Measurements from ENCODE around the gene AWAT1. TPM values are rescaled to one million over a fixed set of nuclear protein-coding genes. Genes with fewer than 3 reads are reported as not detected.

The AWAT1 gene
- total RNA-seq, 1 donor from 2014 or later = not detected

DNA sequence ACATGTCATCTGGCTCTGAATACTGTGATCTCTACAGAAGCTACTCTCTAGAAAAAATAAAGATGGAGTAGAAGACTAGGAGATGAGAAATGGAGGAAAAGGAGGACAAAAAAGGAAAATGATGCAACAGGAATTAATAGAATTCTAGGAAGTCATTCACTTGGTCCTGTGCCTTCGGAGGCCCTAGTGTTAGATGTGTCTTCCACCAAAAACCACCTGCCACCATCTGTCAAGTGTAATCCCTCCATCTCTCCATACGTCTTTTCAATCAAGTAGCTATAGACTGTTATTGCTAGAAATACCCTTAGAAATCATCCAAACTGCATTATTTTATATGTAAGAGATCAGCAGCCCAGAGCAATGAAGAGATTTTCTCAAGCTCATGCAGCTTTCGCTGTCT, 44.6 kb downstream of the AWAT1 start:
- TF ChIP-seq EZH2 (IDR thresholded peaks at IDR 0.05; ENCODE audit: insufficient read depth, low read length) (no peak), CTCF (IDR thresholded peaks at IDR 0.05; ENCODE audit: insufficient read depth, low read depth, low read length) (no peak)
- no peak overlapping the region for H2AFZ ChIP-seq (ENCODE audit: low read depth, low read length)
- FAIRE-seq (no peak), DNase-seq (ENCODE audit: low read depth) (no peak)
- Mint-ChIP-seq H3K27me3 (ENCODE audit: low read depth, unreplicated experiment) (no peaks in the 10 kb centered on the region), H3K9me3 (ENCODE audit: unreplicated experiment) (no peaks in the 10 kb centered on the region), H3K36me3 (ENCODE audit: low read depth, unreplicated experiment) (peaks cover 3% of the 10 kb centered on the region), H3K4me1 (ENCODE audit: low read depth, unreplicated experiment) (no peaks in the 10 kb centered on the region), H3K27ac (ENCODE audit: unreplicated experiment) (no peak overlapping the region), H3K4me3 (ENCODE audit: unreplicated experiment) (no peak overlapping the region)
- H3K9ac ChIP-seq (ENCODE audit: low read length) = no peak overlapping the region
- no peak overlapping the region for H3K27ac ChIP-seq (ENCODE audit: low read depth, low read length)
- H4K20me1 ChIP-seq (ENCODE audit: insufficient read depth, low read length) = no peaks in the 10 kb centered on the region
- H3K36me3 ChIP-seq (ENCODE audit: insufficient read depth, low read length) = no peaks in the 10 kb centered on the region
- H3K4me3 ChIP-seq (ENCODE audit: insufficient read depth, low read depth, low read length) = no peak overlapping the region
- no peaks in the 10 kb centered on the region for H3K27me3 ChIP-seq (ENCODE audit: insufficient read depth, low read length)
- no peaks in the 10 kb centered on the region for H3K4me1 ChIP-seq (ENCODE audit: insufficient read depth, low read length)
- H3K79me2 ChIP-seq (ENCODE audit: insufficient read depth, low read length) = no peaks in the 10 kb centered on the region
- no peaks in the 10 kb centered on the region for H3K9me3 ChIP-seq (ENCODE audit: insufficient read depth, low read depth, low read length)
- no peak overlapping the region for H3K4me2 ChIP-seq (ENCODE audit: low read length)

DNA sequence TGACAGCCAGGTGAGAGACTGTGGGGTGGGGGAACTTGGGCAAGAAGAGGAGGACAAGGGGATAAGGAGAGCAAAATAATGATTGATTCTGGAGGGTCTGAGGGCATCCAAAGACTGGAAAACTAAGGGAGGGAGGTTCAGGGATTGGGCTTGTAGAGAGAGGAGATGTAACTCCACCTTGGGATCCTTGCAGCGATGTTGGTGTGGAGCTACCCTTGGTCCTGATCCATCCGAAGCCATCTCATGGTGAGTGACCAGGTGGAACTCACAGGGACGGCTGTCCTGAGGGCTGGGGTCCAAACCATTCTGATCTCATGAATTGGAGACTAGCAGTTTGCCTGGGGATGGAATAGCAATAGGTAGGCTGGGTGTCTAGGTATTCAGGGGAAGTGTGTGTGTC, 46.1 kb downstream of the AWAT1 start:
- Histone ChIP-seq H3K4me3 (ENCODE audit: insufficient read depth, low read depth, low read length) (no peak overlapping the region), H3K9me3 (ENCODE audit: insufficient read depth, low read depth, low read length) (no peaks in the 10 kb centered on the region), H3K27ac (ENCODE audit: low read depth, low read length) (no peak overlapping the region), H4K20me1 (ENCODE audit: insufficient read depth, low read length) (no peaks in the 10 kb centered on the region), H3K4me2 (ENCODE audit: low read length) (no peak overlapping the region), H3K9ac (ENCODE audit: low read length) (no peak overlapping the region), H3K79me2 (ENCODE audit: insufficient read depth, low read length) (no peaks in the 10 kb centered on the region), H2AFZ (ENCODE audit: low read depth, low read length) (no peak overlapping the region), H3K36me3 (ENCODE audit: insufficient read depth, low read length) (no peaks in the 10 kb centered on the region), H3K4me1 (ENCODE audit: insufficient read depth, low read length) (no peaks in the 10 kb centered on the region), H3K27me3 (ENCODE audit: insufficient read depth, low read length) (no peaks in the 10 kb centered on the region)
- no peak overlapping the region for H3K4me3 Mint-ChIP-seq (ENCODE audit: unreplicated experiment)
- TF ChIP-seq CTCF (IDR thresholded peaks at IDR 0.05; ENCODE audit: insufficient read depth, low read depth, low read length) (no peak), EZH2 (IDR thresholded peaks at IDR 0.05; ENCODE audit: insufficient read depth, low read length) (no peak)
- no peaks in the 10 kb centered on the region for H3K9me3 Mint-ChIP-seq (ENCODE audit: unreplicated experiment)
- DNase-seq (ENCODE audit: low read depth) (no peak), FAIRE-seq (no peak)
- H3K27ac Mint-ChIP-seq (ENCODE audit: unreplicated experiment) = no peak overlapping the region
- peaks cover 3% of the 10 kb centered on the region for H3K36me3 Mint-ChIP-seq (ENCODE audit: low read depth, unreplicated experiment)
- no peaks in the 10 kb centered on the region for H3K27me3 Mint-ChIP-seq (ENCODE audit: low read depth, unreplicated experiment)
- no peaks in the 10 kb centered on the region for H3K4me1 Mint-ChIP-seq (ENCODE audit: low read depth, unreplicated experiment)

- TF ChIP-seq CTCF (IDR thresholded peaks at IDR 0.05; ENCODE audit: insufficient read depth, low read depth, low read length) (no peak), EZH2 (IDR thresholded peaks at IDR 0.05; ENCODE audit: insufficient read depth, low read length) (no peak)
- no peak within 1 kb of the TSS for H3K27ac Mint-ChIP-seq (ENCODE audit: unreplicated experiment)
- no peak within 1 kb of the TSS for H3K4me3 Mint-ChIP-seq (ENCODE audit: unreplicated experiment)
These were observed 47.5 kb downstream of the AWAT1 start, which contains the start of gene RAB41 for GRCh38 chrX:70281951-70282350. Gene RAB41, plus strand, starts transcription at chrX:70282172. Its CDS starts 46 bp downstream, at chrX:70282218.

More at GRCh38 chrX:70281951-70282350, 47.5 kb downstream of the AWAT1 start, which contains the start of gene RAB41:
- no peak within 1 kb of the TSS for H3K9ac ChIP-seq (ENCODE audit: low read length)
- no peaks in the 10 kb centered on the region for H3K36me3 ChIP-seq (ENCODE audit: insufficient read depth, low read length)
- no peaks in the 10 kb centered on the region for H4K20me1 ChIP-seq (ENCODE audit: insufficient read depth, low read length)
- H3K79me2 ChIP-seq (ENCODE audit: insufficient read depth, low read length) = no peaks in the 10 kb centered on the region
- no peak within 1 kb of the TSS for H3K4me2 ChIP-seq (ENCODE audit: low read length)
- no peaks in the 10 kb centered on the region for H3K9me3 Mint-ChIP-seq (ENCODE audit: unreplicated experiment)
- no peaks in the 10 kb centered on the region for H3K27me3 ChIP-seq (ENCODE audit: insufficient read depth, low read length)
- no peak for DNase-seq (ENCODE audit: low read depth)
- FAIRE-seq = no peak
- no peaks in the 10 kb centered on the region for H3K4me1 Mint-ChIP-seq (ENCODE audit: low read depth, unreplicated experiment)
- no peaks in the 10 kb centered on the region for H3K4me1 ChIP-seq (ENCODE audit: insufficient read depth, low read length)
- H2AFZ ChIP-seq (ENCODE audit: low read depth, low read length) = no peak within 1 kb of the TSS
- no peaks in the 10 kb centered on the region for H3K9me3 ChIP-seq (ENCODE audit: insufficient read depth, low read depth, low read length)
- H3K36me3 Mint-ChIP-seq (ENCODE audit: low read depth, unreplicated experiment) = peaks cover 3% of the 10 kb centered on the region
- H3K4me3 ChIP-seq (ENCODE audit: insufficient read depth, low read depth, low read length) = no peak within 1 kb of the TSS
- no peaks in the 10 kb centered on the region for H3K27me3 Mint-ChIP-seq (ENCODE audit: low read depth, unreplicated experiment)
- H3K27ac ChIP-seq (ENCODE audit: low read depth, low read length) = no peak within 1 kb of the TSS
